Activated CD8-positive, alpha-beta memory T cell treated with anti-CD3 and anti-CD28 coated beads, Interleukin-2, amount 50 U/mL, for 24 hours (primary cell): Measurements from ENCODE around the gene MIX23.

ENCODE experiments used
- DNase-seq: peaks from one replicate; pipeline ENCODE4 v3.0.0-alpha.2; 2020; ENCODE audit errors: extremely low read depth

MIX23 gene

GRCh38 chr3:122351612-122352011 lies 31.4 kb downstream of the MIX23 start:
- DNase-seq, result no peak

- DNase-seq, result no peak
Measured at GRCh38 chr3:122350814-122351418, 32.1 kb downstream of the MIX23 start.

GRCh38 chr3:122349171-122349570 lies 33.9 kb downstream of the MIX23 start:
- no peak for DNase-seq

- no peak for DNase-seq
Measured at GRCh38 chr3:122343654-122344053, 39.4 kb downstream of the MIX23 start.

DNA sequence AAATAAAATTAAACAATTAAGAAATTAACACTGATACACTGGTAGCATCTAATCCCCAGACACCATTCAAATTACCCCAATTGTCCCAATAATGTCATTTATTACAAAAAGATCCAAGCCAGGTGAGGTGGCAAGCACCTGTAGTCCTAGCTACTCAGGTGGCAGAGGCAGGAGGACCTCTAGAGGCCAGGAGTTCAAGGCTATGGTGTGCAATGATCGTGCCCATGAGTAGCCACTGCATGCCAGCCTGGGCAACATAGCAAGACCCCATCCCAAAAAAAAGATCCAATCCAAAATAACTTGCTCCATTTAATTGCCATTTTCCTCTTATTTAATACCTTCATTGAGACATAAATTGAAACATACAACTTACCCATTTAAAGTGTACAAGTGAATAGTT lies 40.2 kb downstream of the MIX23 start:
- DNase-seq, result no peak

DNA sequence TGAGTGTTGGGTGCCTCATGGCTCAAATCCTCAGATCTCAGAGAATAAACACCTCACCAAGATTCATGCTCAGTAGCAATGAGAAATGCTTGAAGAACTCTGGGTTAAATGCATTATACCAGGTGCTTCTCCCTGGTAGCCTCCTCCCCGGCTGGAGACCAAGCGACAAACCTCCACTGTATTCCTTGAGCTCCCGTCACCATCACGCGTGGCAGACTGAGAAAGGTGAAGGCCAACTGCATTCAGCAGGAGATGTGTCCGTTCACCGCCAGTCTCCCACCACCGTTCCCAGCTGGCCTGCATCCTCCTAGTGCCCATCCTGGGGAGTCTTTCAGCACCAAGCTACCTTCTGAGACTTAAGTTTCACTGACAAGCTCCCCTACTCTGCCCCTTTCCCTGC lies 50.5 kb downstream of the MIX23 start:
- no peak for DNase-seq

DNA sequence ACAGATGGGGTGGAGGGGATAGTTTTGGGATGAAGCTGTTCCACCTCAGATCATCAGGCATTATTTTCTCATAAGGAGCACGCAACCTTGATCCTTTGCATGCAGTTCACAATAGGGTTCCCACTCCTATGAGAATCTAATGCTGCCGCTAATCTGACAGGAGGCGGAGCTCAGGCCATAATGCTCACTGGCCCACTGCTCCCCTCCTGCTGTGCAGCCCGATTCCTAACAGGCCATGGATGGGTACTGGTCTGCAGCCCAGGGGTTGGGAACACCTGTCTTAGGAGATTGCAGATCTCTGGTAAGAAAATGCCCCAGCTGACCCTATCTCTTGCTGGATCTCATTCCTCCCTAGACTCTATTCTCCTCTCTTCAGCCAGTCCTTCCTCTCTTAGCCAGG lies 51.1 kb downstream of the MIX23 start:
- no peak for DNase-seq

DNA sequence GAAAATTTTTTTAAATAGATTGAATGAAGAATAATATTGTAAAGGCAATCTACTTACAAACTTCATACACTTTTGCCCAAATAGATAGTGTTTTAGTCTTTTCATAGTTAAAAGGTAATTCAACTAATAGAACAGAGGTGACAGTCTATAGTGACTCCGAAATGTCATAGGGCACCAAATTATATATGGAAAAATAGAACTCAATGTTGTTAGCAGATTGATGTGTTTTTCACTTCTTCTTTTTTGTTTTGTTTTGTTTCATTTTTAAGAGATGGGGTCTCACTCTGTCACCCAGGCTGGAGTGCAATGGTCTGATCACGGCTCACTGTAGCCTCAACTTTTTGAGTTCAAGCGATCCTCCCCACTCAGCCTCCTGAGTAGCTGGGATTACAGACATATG lies 57.3 kb downstream of the MIX23 start:
- DNase-seq, result no peak

DNA sequence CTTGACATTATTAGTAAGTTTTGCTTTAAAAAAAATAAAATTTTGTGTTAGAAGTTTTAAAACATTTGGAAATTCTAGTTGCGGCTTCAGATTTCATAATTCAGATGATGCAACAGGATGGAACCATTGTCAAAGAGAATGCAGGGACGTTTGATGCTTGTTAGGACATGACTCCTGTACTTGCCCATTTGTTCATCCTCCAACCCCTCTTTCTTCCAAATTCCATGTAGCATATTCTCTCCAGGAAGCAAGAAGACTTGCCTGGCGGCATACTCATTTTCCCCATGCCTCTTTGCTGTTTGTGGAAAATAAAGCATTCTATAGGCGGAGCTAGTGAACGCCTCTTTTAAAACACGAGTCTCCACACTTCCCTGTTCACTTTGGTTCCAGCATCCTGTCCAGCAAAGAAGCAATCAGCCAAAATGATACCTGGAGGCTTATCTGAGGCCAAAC lies 58.1 kb downstream of the MIX23 start, which contains the start of gene CSTA:
CSTA (plus strand) TSS at position 378 of the 453 bp plus-strand sequence; CDS start at position 423, 45 bp downstream.
- DNase-seq, result no peak

- DNase-seq, result peak; percentile 2
Measured at GRCh38 chr3:122322095-122323075, 60.6 kb downstream of the MIX23 start.

DNA sequence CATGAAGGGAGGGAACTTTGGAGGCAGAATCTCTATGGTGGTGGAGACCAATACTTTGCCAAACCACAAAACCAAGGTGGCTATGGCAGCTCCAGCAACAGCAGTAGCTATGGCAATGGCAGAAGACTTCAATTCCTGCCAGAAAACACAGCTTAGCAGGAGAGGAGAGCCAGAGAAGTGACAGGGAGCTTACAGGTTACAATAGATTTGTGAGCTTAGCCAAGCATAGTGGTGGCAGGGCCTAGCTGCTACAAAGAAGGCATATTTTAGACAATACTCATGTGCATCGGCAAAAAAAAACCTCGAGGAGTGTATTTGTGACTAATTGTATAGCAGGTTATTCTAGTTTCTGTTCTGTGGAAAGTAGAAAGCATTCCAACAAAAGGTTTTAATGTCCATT lies 64.4 kb downstream of the MIX23 start:
- DNase-seq, result no peak

- no peak for DNase-seq
Measured at GRCh38 chr3:122316368-122316767, 66.7 kb downstream of the MIX23 start.

GRCh38 chr3:122315619-122316018 lies 67.4 kb downstream of the MIX23 start:
- no peak for DNase-seq

DNA sequence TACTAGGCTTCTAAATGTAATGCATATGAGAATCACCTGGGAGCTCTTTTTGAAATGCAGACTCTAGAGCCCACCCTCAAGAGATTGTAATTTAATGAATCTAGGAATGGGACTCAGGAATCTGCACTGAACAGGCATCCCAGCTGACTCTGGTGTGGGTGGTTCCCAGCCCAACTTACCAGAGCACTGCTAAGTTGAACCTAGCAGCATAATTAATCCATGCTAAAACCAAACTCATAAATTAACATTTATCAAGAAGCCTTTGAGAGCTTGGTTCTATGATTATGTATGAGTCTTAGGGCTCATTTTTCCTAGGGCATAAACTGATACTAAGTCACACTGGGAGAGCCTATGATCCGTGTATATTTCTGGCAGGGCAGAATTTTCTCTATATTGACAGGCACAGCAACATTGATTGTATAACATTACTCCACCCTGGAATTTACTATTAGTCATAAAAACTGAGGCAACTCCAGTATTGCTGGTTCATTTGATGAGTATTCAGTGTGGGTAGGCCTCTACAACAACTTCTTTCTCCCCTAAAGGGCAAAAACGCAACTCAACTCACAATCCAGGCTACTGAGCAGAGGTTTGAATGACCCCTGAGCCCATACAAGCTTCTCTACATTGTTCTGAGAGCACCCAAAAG lies 68.7 kb downstream of the MIX23 start:
- no peak for DNase-seq

GRCh38 chr3:122313281-122313680 lies 69.8 kb downstream of the MIX23 start:
- no peak for DNase-seq

GRCh38 chr3:122312826-122313225 lies 70.2 kb downstream of the MIX23 start:
- DNase-seq, result no peak

GRCh38 chr3:122310361-122310760 lies 72.7 kb downstream of the MIX23 start:
- DNase-seq, result no peak
